ENCODE data around the gene FHIT. TPM values are rescaled to one million over a fixed set of nuclear protein-coding genes. Genes with fewer than 3 reads are reported as not detected.

FHIT gene
- total and polyA plus RNA-seq, 10 of the 15 experiments (the other 5 are each of a cell fraction or from before 2014, with no cell fraction given) = 4.2 to 14.9 (median 9.4) TPM

GRCh38 chr3:61297821-61298220, 46.6 kb upstream of the FHIT start:
- no peak for FAIRE-seq
- H3K9me3 ChIP-seq (replicated peaks; ENCODE audit: control insufficient read depth, insufficient read depth, low read length) = no peaks in the 10 kb centered on the region
- H3K9ac ChIP-seq (ENCODE audit: control insufficient read depth, insufficient read depth, low read length) = no peak overlapping the region
- no peak overlapping the region for H3K4me2 ChIP-seq (ENCODE audit: control insufficient read depth, insufficient read depth)
- no TSS peak for BruUV-seq (replicated peaks)
- in situ Hi-C loops (cut with MboI) = no loop called here
- 0% methylated on average over 1 of the region's 1 CpG for whole genome bisulfite sequencing (ENCODE audit: insufficient coverage, insufficient replicate concordance, low lambda C conversion rate, missing lambda C conversion rate)
- no peak overlapping the region for H3K4me3 ChIP-seq
- no peaks in the 10 kb centered on the region for H4K20me1 ChIP-seq (ENCODE audit: control insufficient read depth, insufficient read depth)
- H3K36me3 ChIP-seq (ENCODE audit: control insufficient read depth in 2 of 2, insufficient read depth in 2 of 2, low read length in 1 of 2) = no peaks in the 10 kb centered on the region
- ChIA-PET CTCF (interaction anchor here (0.9 to 1.6 kb wide), 5 partner anchors 14 to 543 kb away, joined by 3 to 6 read pairs (median 3); no protein-coding TSS in a partner anchor), POLR2A (no interaction called here), RAD21 (ENCODE audit: unreplicated experiment) (no interaction called here), SMC1A (ENCODE audit: uncharacterized antibody, unreplicated experiment) (interaction anchor here (0.6 to 1.7 kb wide), 4 partner anchors 9 to 84 kb away, joined by 3 to 4 read pairs (median 4); no protein-coding TSS in a partner anchor)
- TF ChIP-seq EED (IDR thresholded peaks at IDR 0.05; ENCODE audit: low read depth) (no peak), MXI1 (IDR thresholded peaks at IDR 0.05; ENCODE audit: low read depth, low read length) (no peak), RB1 (IDR thresholded peaks at IDR 0.05; ENCODE audit: borderline replicate concordance) (no peak), TAF1 (IDR thresholded peaks at IDR 0.05; ENCODE audit: borderline replicate concordance, low read depth, low read length) (no peak), HSF1 (IDR thresholded peaks at IDR 0.05; ENCODE audit: low read depth, low read length) (no peak), ZBTB4 (CRISPR knock-in tag; IDR thresholded peaks at IDR 0.05) (no peak), SP1 (IDR thresholded peaks at IDR 0.05; ENCODE audit: low read depth, low read length) (no peak), RBBP5 (conservative IDR thresholded peaks at IDR 0.05) (no peak), EP300 (IDR thresholded peaks at IDR 0.05; ENCODE audit: borderline replicate concordance in 1 of 2, control insufficient read depth in 1 of 2, low read depth in 2 of 2, low read length in 2 of 2) (no peak), EGR1 (IDR thresholded peaks at IDR 0.05; ENCODE audit: borderline replicate concordance in 1 of 2, low read depth in 2 of 2, low read length in 2 of 2) (no peak), TARDBP (IDR thresholded peaks at IDR 0.05; ENCODE audit: borderline replicate concordance) (no peak), USF1 (IDR thresholded peaks at IDR 0.05; ENCODE audit: borderline replicate concordance, extremely low read length, insufficient read depth, low read depth, low read length) (no peak), CBX3 (IDR thresholded peaks at IDR 0.05; ENCODE audit: borderline replicate concordance, low read depth) (no peak), SUZ12 (IDR thresholded peaks at IDR 0.05; ENCODE audit: unreplicated experiment) (no peak), IKZF1 (conservative IDR thresholded peaks at IDR 0.05) (no peak), NFIC (IDR thresholded peaks at IDR 0.05; ENCODE audit: low read depth, low read length) (no peak), BRCA1 (IDR thresholded peaks at IDR 0.05; ENCODE audit: low read depth, low read length) (no peak)
- intact Hi-C loops (cut with micrococcal nuclease; ENCODE audit: unreplicated experiment) = no loop called here
- H3K4me1 ChIP-seq (ENCODE audit: control insufficient read depth, insufficient read depth, low read length) = no peaks in the 10 kb centered on the region
- H2AFZ ChIP-seq (ENCODE audit: control insufficient read depth, low read depth, low read length) = no peak overlapping the region
- no peak for ATAC-seq
- H3K27ac ChIP-seq (ENCODE audit: control insufficient read depth, insufficient read depth) = no peak overlapping the region
- no peaks in the 10 kb centered on the region for H3K79me2 ChIP-seq (ENCODE audit: control insufficient read depth, insufficient read depth, low read length)
- H3K27me3 ChIP-seq (replicated peaks in 1 of 2; ENCODE audit: control insufficient read depth in 2 of 2, insufficient read depth in 2 of 2, low read length in 1 of 2) = no peaks in the 10 kb centered on the region
- no peak for DNase-seq (ENCODE audit: low read depth, low spot score)
